HG03520 (cell line): ENCODE results near the gene ELMO3.

Source experiments
- ATAC-seq: cut with Tn5 transposase; IDR thresholded peaks from one replicate; pipeline ENCODE4 v1.9.1; 2021; ENCODE audit warnings: mild to moderate bottlenecking, moderate library complexity; ENCODE audit not compliant: unreplicated experiment

The ELMO3 gene

GRCh38 chr16:67193536-67193935, 5.4 kb upstream of the ELMO3 start:
- ATAC-seq = no peak

GRCh38 chr16:67194260-67194659, 4.7 kb upstream of the ELMO3 start:
- no peak for ATAC-seq

- no peak for ATAC-seq
These were observed 3.3 kb upstream of the ELMO3 start for GRCh38 chr16:67195676-67196075.

GRCh38 chr16:67196881-67197280, 2.0 kb upstream of the ELMO3 start:
- no peak for ATAC-seq

DNA sequence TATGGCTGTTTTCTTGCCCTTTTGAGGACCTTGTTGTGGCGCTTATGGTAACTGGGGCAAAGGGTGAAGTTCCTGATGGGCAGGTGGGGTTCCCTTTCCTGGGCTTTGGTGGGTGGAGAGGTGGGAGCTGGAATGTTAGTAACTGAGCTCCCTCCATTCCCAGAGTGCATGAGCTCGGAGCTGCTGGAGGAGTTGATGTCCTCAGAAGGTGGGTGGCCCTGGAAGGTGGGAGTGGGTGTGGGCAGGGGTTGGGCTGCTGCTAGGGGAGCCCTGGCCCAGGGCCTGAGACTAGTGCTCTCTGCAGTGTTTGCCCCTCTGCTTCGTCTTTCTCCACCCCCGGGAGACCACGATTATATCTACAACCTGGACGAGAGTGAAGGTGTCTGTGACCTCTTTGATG, 1.2 kb upstream of the ELMO3 start:
- no peak for ATAC-seq

DNA sequence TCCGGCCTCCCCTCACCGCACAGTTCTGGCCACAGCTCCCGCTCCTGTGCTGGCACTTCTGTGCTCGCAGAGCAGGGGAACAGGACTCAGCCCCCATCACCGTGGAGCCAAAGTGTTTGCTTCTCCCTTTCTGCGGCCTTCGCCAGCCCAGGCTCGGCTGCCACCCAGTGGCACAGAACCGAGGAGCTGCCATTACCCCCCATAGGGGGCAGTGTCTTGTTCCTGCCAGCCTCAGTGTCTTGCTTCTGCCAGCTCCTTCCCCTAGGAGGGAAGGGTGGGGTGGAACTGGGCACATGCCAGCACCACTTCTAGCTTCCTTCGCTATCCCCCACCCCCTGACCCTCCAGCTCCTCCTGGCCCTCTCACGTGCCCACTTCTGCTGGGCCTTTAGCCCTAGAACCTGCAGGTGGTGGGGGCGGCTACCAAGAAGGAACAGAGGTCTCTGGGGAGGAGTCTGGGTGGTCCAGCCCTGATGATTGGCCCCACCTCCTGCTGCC, 645 bp upstream of the ELMO3 start:
- no peak for ATAC-seq

GRCh38 chr16:67199808-67200198, 872 bp downstream of the ELMO3 start:
- no peak for ATAC-seq

DNA sequence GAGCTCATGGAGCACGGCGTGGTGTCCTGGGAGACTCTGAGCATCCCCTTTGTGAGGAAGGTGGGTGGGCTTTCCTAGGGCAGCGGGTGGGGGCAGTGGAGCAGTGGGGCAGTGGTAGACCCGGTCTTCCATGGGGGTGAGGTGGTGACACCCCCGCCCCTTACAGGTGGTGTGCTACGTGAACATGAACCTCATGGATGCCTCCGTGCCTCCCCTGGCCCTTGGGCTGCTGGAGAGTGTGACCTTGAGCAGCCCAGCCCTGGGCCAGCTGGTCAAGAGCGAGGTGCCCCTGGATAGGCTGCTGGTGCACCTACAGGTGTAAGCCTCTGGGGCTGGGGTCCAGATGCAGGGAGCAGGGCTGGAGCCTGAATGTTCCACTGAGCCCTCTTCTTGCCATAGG, 1.6 kb downstream of the ELMO3 start:
- no peak for ATAC-seq

- no peak for ATAC-seq
These were observed 2.7 kb downstream of the ELMO3 start for GRCh38 chr16:67201411-67202345.

- no peak for ATAC-seq
These were observed 3.5 kb downstream of the ELMO3 start for GRCh38 chr16:67202426-67202825.

DNA sequence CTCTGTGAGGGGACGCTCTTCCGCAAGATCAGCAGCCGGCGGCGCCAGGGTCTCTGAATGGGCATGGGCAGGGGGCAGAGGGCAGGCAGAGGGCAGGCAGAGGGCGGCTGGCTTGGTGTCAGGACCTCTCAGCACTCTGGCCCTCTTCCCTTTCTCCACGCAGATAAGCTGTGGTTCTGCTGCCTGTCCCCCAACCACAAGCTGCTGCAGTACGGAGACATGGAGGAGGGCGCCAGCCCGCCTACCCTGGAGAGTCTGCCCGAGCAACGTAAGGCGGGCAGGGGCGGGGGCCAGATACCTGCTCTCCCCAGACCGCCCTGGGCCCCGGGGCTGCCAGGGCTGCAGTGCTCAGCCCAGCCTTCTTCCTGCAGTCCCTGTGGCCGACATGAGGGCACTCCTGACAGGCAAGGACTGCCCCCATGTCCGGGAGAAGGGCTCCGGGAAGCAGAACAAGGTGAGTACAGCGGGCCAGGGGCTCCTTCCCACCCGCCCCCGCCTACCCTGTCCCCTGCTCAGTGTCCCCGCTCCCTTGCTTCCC, 4.1 kb downstream of the ELMO3 start:
- ATAC-seq = no peak

DNA sequence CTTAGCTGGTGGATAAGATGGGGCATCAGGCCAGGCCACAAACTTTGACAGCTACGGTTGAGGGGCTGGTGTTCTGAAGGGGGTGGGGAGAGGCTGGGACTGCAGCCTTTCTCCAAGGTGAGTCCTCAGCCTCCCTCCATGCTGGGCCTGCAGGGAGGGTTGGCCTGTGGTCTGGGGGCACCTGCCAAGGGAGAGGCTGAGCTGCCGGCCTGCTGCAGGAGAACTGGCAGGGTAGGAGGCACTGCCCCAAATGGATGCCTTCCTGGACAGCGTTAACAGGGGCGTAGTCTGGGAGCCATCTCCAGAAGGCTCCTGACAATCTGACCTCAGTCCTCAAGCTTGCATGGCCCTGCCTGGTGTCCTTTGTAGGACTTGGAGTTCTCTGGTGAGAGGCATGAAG, 5.1 kb downstream of the ELMO3 start:
- no peak for ATAC-seq

DNA sequence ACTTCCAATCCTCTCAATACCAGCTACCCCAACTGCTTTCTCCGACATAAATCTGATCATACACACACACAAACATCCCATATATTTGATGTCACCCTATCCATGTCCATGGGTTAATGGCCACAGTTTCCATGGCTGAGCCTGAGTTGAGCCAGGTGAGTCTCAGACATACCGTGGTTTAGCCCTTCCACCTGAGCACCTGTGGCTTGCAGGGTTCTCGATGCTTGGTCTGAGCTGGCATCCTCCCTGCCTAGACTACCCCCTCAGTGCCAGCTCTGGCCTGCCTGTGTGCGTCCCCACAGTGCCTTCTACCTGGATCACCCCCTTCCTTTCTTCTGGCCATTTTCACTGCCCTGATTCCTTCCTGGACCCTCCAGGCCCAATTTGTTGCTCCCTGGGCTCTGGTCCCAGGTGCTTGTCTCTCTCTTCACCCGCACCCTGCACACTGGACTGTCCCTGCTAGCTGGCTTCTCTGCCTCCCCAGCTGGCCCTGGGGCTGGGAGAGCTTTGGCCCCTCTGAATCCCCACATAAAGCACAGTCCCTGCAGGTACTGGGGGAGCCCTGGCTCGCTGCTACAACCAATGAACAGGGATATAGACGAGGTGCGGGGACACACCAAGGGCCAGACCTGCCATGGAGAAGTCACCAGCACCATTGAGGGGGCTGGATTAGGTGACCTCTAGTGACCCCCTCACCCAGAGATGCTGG, 7.4 kb downstream of the ELMO3 start:
- ATAC-seq = no peak

DNA sequence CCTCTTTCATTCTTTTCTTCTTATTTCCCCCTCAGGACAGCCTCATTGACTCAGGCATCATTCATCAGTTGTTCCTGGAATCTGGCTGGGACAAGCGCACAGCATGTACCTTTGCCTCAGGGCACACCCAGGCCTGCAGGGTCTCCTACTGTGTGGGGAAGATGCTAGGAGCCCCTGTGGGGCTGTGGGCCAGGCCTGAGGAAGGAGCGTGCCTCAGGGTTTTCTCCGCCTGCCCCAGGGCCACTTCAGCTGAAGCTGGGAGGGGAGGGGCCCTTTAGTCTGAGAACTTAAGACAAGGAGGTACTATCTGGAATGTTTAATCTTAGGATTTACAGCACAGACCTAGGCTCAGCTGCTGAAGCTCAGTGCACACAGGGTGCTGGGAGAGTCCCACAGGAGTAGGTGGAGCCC, 7.9 kb downstream of the ELMO3 start:
- ATAC-seq = no peak

DNA sequence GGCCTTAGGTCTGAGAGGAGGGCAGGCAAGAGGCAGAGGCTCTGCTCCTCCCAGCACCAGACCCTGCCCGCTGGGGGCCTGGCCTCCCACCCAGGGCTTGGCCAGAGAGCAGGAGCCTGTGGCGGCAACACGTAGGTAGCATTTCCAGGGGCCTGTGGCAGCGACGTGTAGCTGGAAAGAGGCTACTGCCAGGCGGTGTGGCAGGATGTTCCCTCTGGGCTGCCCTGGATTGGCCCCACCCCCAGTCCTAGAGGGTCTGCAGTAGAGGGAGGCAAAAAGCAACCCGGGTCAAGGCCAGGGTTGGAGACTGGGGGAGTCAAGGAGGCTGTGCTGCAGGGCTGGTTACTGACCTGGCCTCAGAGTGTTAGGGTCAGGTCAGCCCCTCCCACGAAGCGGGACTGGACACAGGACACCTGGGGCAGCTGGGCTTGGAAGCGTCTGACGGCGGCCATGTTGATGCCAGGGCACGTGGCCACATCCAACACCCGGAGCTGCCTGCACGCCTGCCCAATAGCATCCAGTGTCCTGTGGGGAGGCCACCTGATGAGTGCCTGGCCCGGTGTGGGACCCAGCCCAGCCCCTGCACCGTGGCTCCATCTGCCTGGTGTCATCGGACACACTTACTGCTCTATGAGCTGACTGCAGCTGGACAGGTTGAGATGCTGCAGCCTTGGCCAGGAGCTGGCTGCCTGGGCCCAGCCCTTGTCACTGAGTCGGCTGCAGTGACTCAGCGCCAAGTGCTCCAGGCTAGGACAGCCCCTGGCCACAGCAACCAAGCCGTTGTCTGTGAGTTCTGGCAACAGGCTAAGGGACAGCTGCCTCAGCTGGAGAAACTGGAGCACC, 8.5 kb downstream of the ELMO3 start:
- no peak for ATAC-seq

DNA sequence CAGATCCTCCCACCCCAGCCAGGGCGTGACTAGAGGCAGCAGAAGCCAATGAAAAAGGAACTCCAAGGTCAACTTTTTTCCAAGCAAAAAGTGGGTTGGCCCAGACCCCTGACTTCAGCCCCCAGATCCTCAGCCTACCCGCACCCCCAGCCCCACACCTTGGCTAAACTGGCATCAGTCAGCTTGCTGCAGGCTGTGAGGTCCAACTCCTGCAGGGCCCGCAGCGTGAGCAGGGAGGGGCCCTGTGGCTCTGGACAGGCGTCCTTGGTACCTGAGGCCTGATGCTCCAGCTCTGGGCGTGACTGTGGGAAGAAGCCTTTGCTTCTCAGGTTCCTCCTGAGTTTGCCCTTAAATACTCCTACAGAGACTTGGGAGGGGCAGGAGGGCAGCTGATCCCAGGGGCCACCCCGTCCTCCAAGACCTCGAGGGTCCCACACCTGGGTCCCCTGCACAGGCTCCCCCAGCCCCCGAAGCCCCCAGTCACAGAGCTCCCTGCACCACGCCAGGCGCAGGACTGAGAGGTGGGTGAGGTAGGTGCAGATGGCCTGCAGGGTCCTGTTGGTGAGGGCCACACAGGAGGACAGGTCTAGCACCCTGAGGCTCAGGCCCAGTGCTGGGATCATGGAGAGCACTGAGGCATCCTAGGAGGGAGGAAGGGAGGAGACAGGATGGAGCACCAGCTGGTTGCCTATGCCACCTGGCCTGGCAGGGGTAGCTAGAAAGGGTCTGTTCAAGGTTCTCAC, 9.4 kb downstream of the ELMO3 start:
- ATAC-seq = no peak

DNA sequence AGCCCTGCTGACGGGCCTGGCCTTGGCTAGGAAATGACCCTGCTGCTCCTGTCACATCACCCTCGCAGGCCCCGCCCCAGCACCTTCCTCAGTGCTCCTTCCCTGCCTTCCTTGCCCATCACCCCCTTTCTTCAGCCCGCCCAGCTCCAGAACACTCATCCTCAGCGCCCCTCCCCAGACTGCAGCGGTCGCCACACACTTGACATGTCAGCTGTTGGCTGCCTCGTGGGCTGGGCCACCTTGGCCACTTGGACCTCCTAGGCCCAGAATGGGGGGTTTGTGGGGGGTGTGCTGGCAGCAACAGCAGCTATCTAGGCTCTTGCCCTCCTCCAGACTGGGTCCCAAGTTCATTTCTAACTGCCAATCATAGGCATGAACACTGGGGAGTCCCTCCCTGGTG, 10.6 kb downstream of the ELMO3 start:
- no peak for ATAC-seq

DNA sequence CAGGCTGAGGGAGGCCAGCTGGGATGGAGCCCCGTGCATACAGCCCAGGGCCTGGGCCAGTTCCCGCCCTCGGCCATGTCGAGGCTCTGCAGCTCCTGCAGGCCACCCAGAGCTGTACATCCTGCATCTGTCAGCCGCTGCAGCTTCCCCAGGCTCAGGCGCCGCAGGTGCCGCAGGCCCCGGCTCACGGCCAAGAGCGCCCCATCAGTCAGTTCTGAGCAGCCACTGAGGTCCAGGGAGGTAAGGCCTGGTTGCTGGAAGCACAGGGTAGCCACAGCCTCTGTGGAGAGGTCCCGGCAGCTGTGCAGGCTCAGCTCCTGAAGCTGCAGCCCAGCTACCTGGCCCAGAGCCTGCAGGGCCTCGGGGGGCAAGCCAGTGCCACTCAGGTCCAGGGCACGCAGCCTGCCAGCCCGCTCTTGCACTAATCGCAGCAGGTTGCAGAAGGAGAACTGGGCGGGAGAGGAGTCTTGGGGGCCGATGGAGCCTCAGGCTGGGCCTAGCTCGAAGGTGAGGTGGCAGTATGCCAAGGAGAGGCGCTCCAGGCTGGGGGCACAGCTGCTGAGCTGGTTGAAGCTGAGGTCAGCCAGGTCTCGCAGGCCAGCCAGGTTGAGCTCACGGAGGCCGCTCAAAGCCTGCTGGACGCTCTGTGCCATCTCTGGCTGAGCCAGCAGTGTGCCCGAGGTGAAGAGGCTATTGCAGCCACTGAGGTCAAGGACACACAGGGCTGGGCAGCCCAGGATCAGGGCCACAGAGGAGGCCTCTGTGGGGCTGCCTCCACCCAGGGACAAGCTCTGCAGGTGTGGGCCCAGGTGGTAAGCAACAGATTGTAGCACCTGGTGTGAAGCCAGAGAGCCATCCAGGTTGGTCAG, 11.4 kb downstream of the ELMO3 start:
- no peak for ATAC-seq

DNA sequence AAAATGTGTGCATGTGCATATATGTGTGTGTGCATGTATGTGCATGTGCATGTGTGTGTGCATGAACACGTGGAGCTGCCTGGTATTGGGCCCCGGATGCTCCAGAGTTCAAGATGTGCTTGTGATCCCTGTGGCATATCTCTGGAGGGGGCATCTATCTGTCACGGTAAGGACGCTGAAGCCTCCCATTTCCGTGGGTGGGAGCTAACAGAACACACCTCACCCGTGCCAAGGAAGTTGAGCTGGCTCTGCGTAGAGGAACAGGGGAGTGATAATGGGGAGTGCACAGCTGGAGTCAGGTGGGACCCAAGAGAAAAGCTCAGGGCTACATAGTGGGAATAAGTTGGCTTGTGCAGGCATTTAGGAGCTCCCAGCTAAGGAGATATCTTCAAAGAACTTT, 12.7 kb downstream of the ELMO3 start:
- no peak for ATAC-seq
